ENCODE measurements around the gene DGKG.

Gene DGKG

DNA sequence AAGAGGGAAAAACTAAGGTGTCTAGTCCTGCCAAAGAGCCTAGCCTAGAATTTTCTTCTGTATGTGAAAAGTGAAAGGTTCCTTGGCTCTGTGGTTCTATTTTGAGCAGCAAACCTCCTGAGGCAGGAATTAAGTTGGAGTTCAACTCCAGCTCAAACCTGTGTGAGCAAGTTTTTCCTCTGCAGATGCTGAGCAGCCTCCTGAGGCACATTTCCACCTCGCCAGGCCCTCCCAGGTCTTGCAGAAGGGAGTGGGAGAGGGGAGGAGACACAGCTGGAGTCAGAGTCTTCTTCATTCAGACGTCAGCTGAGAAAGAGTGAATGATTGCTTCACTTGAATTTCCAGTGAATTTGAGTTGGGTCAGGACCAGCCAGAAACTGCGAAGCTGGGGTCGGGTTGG, 183.6 kb downstream of the DGKG start:
- DNase-seq (ENCODE audit: low read depth in 2 of 3, low spot score in 1 of 3), result no peak

DNA sequence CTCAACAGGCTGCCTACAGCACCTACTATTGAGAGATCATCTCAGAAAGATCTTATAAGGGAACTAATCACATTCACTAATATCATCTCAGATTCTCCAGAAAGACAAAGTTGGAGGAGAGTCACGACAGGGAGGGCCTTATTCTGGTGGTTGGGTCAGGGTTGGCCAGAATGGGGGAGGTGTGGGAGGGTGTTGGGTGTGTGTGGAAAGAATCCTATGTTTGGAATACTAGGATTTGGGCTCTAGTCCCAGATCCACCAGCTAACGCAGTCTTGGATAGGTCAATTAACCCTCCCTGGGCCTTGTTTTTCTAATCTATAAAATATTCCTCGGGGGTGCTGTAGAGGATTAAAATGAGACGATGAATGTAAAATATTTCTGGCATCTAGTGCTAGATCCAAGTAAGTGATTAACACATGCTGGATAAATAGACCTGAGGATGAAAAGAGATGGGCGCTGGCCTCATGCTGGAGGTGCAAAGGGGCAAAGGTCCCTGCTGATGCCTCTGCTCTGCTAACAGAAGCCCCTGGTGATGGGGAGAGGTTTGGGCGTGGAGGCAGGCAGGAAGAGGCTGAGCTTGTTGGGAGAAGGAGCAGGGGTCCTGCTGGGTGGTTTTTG, 185.6 kb downstream of the DGKG start:
- no peak for DNase-seq (ENCODE audit: low read depth in 2 of 3, low spot score in 1 of 3)

DNA sequence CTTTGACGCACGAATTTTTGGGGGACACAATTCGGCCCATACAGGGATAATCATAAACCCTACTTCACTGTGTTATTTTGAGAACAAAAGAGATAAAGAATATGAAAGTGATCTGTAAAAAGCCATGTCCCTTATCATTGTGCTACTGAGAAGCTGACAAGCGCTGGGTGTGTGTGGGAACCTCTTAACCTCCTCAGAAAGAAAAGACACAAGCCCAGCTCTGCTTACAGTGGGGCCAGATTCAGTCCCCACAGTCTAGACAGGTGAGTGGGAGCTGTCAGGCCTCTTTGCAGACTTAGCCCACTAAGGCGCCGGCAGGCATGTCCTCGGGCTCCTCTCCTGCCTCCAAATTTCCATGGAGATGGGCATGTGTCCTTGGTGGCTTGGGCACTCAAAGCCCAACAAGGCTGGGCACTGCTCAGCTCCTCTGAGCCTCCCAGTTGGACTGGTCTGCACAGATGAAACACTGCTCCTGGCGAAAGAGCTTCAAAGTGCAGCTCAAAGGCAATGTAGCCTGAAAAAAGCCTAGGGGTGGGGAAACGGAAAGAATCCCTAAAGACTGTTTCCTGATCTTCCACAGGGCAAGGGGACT, 188.7 kb downstream of the DGKG start:
- DNase-seq (ENCODE audit: low read depth in 2 of 3, low spot score in 1 of 3), result no peak

DNA sequence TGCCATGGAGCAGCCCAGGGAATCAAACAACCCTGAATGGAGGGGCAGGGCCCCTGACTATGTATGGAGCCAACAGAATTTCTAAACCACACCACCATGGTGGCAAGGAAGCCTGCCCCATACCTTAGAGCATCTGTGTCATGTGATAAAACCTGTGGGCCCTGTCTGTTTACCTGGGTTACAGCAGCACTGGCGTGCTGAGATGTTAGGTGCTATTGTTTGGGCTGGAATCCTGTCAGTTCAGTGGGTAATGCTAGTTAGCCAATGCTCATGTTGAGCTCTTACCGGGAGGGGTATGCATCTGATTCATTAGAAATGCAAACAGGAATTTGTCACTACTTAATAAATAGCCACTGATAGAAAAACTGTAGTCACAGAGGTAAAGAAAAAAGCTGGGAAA, 189.7 kb downstream of the DGKG start:
- DNase-seq (ENCODE audit: low read depth in 2 of 3, low spot score in 1 of 3), result no peak

DNA sequence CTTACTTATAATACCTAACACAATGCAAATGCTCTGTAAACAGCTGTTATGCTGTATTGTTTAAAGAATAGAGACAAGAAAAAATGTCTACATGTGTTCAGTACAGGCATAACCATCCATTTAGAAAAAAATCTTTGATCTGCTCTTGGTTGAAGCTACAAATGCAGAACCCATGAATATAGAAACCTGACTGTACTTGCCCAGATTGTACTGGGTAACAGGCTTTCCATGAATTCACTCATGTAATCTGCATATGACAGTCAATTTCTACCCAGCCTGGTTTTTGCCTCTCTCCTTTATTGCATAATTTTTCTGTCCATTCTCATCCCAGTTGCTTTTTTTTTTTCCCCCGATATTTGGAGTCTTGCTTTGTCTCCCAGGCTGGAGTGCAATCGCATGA, 190.5 kb downstream of the DGKG start:
- no peak for DNase-seq (ENCODE audit: low read depth in 2 of 3, low spot score in 1 of 3)

DNA sequence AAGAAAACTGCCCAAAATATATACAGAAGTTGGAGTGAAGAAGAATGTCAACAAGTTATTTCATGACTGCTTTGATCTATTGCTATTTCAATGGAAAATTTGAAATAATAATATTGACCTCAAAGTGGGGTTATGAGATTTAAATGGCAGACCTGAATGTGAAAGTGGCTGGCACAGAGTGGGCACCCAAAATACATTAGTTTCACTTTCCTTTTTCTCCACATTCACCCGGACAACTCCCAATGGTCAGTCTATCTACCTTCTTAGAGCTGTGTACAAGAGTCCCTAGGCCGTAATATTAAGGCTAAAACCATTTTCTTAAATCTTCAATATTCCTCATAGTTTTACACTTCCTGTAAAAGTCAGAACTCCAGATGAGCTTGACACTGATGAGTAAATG, 191.5 kb downstream of the DGKG start:
- no peak for DNase-seq (ENCODE audit: low read depth in 2 of 3, low spot score in 1 of 3)

DNA sequence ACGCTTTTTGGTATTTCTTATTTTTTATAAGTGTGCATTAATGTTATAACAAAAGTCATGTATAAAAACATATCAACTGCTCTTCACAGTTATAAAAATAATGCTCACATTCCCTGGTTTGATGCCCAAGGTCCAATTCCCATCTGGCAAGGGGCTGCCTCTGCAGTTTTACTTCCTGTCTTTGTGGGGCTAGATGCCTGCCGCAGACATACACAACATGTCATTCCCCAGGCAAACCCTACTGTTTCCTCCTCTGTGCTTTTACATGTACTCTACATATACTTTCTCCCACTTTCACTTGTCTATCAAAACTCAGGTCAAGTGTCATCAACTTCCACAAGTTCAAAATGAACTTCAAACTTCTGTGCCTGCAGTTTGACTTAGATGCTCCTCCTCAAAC, 192.7 kb downstream of the DGKG start:
- DNase-seq (ENCODE audit: low read depth in 2 of 3, low spot score in 1 of 3), result no peak

DNA sequence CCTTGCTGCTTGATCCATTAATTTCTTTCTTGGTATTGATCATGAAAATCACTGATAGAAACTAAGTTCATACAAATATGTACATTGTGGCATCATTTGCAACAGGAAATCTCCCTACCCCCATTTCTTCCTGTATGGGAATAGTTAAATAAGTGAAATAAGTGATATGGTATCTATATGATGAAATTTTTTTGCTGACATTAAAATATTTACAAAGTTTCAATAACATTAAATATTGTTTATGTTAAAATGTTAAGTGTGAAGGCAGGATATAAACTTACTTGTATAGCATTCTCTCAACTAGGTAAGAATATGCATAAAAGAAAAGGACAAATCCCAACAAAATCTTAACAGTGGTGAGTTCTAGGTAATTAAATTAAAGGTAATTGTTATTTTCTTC, 193.1 kb downstream of the DGKG start:
- DNase-seq (ENCODE audit: low read depth in 2 of 3, low spot score in 1 of 3), result no peak

DNA sequence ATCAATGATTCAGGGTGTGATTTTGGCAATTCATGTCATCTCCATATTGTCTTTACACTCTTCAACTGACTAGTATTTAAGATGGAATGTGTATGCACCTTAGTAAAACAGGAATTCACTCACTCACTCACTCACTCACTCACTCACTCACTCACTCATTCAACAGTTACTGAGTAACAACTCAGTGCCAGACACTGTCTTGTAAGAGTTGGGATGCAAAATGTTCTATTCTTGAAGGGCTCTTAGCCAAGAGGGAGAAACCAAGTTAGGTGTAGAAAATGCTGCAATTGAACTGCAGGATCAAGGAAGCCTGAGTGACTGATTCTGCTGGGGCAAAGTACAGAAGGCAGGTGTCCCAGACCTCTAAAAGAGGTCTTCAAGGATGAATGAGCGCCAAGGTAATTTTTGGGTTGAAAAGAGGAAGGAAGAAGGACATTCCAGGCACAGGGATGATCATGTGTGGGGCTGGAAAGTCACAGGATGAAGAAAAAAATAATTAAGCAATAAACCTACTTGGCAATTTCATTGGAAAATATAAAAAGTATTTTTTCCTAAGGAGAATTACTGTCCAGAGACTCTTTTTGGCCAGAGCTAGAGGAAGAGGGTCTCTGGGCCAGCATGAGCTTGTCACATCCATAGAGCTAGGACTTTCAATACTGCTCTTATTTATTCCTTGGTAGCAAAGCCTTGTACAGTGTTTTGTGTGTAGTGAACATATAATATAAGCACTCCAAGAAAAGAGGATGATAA, 194.2 kb downstream of the DGKG start:
- no peak for DNase-seq (ENCODE audit: low read depth in 2 of 3, low spot score in 1 of 3)

DNA sequence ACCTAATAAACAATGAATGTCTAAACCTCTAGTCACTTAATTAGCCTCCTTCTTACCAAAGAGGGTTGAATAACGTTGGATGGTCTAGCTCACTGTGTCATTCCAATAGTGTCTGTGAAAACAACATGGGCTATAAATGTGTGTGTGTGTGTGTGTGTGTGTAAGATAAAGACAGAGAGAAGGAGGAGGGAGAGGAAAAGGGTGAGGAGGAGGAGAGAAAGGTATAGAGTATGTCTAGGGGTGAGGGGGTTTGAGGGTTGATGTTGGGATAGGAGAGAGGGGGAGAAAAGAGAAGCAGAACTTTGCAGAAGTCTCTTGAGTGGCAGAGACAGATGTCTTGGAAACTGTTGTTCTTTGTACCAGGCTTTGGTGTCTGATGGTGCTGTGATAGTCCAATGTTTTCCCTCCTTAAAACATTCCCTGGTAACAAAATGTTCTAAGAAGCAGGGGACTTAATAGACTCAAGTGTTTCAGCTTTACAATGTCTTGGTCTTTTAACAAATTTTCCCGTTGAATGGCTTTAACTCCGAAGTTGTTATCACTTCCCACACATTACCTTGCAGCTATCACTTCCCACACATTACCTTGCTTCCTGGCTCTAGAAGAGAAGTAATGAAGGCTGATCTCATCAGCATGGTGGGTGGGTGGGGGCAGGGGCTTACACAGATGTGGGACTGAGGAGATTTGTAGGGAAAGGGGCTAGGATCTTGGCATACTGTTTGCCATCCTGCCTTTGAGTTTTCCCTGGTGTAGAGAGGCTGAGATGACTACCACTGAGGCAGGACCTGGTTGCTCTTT, 195.3 kb downstream of the DGKG start:
- no peak for DNase-seq (ENCODE audit: low read depth in 2 of 3, low spot score in 1 of 3)

DNA sequence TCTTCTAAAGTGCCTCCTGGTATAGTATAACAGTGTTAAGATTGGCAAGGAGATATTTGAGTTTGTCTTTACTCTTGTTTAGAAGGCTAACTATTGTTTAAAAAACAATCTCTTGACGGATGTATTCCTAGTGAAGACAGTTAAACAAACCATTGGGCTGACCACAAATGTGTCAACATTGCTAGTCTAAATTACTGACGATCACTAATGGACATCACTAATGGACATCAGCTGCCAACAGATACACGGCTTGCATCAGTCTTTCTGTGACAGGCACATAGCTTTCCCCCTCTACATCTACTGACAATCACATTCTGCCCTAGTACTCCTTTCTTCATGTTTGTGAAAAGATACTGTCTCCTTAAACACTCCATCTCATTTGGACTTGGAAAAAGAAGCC, 196.0 kb downstream of the DGKG start:
- DNase-seq (ENCODE audit: low read depth in 2 of 3, low spot score in 1 of 3), result no peak

DNA sequence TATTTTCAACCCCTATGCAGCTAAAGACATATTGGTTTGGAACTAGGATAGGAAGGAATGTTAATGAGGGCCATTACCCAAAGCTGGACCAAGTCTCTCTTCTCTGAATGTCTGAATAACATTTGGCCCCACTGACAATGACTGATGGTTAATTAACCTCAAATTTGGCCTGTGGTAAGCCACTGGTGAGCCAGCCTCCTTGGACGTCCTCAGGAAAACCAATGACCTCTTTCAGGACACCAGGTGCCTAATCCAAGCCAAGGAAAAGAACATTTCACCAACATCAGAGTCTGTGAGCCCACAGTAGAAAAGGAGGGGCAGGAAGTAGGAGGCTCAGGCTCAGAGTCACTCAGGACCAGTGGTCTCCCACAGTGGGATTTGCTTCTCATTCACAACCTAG, 196.7 kb downstream of the DGKG start:
- DNase-seq (ENCODE audit: low read depth in 2 of 3, low spot score in 1 of 3), result no peak

DNA sequence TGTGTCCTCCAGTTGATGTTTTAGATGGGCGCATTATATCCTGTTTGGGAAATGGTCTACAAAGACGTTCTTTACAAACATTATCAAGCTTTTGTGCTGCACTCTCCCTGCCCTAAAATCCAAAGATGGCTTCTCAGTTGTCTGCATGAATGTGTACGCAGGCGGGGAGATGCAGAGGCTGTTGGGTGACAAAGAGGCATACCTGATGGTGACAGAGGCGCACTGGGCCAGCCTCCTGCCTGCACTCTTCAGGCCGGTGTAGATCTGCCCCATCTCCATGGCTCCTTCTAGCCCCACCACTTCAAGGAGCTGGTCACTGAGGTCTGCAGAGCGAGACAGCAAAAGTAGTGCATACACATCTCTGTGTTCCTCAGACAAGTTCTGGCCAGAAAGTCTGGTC, 197.3 kb downstream of the DGKG start:
- no peak for DNase-seq (ENCODE audit: low read depth in 2 of 3, low spot score in 1 of 3)

DNA sequence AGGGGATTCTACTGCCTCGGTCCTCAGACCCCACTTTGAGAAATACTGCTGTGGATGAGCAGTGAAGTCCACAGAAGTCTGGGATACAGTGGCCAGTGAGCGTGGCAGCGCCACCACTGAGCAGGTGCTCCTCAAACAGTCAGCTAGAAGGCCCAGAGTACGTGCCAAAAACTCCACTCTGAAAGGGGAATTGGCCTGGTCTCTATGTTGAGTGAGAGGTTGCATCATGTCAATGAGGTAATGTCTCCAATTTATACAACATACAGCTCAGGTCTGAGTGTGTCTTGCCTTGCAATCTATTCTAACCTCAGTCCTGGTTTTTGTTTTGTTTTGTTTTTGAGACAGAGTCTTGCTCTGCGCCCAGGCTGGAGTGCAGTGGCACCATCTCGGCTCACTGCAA, 199.8 kb downstream of the DGKG start:
- no peak for DNase-seq (ENCODE audit: low read depth in 2 of 3, low spot score in 1 of 3)

DNA sequence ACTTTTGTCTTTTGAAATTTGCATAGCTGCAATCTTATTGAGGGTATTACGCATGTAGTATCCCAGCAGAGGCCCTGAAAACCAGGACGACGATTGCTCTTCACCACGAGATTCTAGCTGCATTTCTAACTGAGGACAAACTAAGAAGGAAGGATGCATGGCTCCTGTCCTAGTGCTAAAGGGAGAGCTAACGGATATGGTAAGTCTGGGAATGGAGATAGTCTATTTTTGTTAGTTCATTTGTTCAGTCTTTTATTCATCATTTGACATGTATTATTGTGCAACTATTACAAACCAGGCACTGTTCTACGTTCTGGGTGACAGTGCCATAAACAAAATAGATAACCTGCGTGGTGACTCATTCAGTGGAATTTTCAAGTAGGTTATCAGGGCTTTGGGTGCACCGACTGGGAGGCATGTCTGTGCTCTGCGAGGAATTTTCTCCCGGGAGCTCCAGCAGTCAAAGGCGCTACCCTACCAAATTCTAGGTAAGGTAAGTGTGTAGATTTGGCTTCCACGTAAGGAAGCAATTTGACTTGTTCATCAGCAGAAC, 201.3 kb downstream of the DGKG start:
- no peak for DNase-seq (ENCODE audit: low read depth in 2 of 3, low spot score in 1 of 3)

DNA sequence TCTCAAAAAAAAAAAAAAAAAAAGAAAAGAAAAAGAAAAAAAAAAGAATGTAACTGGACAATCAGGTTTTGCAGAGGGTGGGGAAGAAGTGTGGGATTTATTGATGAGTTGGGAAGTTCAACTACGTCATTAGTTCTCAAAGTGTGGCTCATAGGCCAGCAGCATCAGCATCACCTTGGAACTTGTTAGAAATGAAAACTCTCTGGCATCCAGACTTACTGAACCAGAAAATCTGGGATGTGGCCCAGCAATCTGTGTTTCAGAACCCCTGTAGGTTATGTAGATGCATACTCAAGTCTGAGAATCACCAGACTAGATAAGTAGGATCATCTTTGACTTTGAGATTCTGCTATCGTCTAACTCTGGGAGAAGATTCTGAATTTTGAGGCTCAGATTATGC, 207.4 kb downstream of the DGKG start:
- DNase-seq (ENCODE audit: low read depth in 2 of 3, low spot score in 1 of 3), result no peak

DNA sequence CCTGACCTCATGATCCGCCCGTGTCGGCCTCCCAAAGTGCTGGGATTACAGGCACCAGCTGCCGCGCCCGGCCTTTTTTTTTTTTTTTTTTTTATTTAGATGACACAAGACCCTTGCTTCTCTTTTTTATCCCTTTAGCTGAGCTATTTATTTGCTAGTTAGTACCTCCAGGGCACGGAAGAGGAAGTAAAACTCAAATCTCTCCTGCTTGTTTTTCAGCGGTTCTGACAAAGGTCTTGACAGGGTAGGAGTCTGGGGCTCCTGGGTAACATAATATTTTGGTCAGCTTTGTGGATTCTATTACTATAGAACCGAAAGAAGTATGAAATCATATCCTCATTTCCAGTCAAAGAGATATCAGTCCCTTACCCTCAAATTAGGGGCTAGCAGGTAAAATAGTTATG, 209.1 kb downstream of the DGKG start:
- DNase-seq (ENCODE audit: low read depth in 2 of 3, low spot score in 1 of 3), result no peak

DNA sequence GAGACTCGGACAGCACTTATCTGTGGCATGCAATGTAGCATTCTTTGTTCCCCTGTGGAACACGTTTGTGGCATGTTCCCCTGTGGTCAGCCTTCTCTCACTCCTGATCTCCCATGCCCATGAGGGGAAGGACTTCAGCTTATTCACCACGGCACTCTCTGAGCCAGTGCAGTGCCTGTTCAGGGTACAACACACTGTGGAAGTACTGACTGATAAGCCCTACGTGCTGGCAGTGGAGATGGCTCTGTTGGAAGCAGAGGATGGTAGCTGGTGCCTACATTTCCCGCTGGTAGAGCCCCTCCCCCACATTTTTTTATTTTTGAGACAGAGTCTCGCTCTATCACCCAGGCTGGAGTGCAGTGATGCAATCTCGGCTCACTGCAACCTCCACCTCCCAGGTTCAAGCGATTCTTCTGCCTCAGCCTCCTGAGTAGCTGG, 209.7 kb downstream of the DGKG start:
- no peak for DNase-seq (ENCODE audit: low read depth in 2 of 3, low spot score in 1 of 3)

DNA sequence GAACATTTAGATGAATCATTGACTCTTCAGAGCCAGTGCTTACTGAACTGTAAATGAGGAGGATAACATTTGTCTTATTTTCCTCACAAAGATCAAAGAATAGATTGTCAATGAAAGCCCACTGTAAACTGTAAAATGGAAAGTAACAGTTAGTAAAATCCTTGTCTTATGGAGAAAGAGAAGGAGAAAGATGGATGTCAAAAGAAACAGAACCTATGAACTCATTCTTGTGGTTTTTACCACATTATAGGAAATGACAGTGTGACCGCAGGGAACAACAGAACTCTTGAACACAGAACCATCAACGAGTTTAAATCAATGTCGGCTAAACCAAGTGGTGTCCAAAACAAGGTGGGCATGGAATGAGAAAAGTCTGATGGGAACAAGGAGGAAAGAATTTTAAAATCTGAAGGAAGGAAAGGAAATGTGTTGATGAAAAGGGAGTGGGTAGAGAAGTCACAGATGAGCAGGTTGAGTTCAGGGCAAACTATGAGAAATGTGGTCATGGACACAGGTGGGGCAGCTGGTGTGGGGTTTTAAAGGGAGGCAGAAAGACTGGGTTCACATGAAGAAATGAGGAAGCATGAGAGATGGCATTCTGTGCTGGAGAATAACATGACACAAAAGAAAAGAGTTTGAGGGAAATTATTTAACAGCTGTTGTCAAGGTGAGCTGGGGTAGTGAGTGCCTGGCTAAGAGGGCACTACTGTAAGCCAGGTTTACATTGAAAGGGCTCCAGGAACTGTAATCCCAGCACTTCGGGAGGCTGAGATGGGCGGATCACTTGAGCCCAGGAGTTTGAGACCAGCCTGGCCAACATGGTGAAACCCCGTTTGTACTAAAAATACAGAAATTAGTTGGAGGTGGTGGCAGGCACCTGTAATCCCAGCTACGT, 210.7 kb downstream of the DGKG start:
- DNase-seq (ENCODE audit: low read depth in 2 of 3, low spot score in 1 of 3), result no peak

DNA sequence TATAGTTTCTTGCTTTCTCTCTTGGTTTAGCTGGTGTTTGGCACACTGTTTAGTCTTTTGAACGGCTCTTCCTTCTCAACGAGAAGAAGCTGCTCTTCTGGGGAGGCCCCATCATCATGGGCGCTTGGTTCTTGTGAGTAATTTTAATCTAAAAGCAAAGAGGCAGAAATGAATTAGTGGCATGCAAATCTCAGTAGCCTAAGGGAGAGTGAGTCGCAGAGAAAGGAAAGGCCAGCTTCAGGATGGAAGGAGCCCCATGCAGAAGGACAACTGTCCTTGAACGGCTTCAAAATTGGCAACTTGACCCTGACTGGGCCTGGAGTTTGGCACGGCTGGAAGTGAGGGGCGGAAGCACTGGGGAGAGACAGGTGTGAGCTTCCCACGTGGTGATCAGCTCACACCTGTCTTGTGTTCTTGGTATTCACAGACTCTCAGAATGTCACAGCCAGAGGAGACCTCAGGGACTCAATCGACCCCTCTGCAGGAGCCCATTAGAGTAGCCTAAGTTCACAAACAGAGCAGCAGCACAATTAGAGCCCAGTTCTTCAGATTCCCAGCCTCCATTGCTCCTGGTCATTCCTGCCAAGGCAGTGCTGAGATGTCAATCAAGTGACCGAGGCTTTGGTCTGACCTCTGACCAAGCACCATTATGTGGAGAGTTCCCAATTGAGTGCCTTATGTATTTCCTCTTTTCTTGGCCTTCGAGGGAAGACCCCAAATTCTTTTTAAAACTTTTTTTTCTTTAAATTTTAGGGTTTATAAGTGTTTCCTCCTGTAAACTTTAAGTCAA, 211.8 kb downstream of the DGKG start:
- DNase-seq (ENCODE audit: low read depth in 2 of 3, low spot score in 1 of 3), result no peak

All from stimulated activated CD4-positive, alpha-beta T cell treated with anti-CD3 and anti-CD28 coated beads, Interleukin-12 subunit alpha, Interleukin-12 subunit beta, amount 100 ng/mL, for 48 hours (primary cell).